Osteocyte (in vitro differentiated cells): ENCODE data around the gene PARD3B. TPM values are rescaled to one million over a fixed set of nuclear protein-coding genes. Genes with fewer than 3 reads are reported as not detected.
A peak's percentile ranks its signal among the peaks of the same experiment; 100 is the strongest.

ENCODE experiments used
- DNase-seq: peaks from one replicate; pipeline ENCODE4 v3.0.0; 2021; ENCODE audit warnings: mixed read lengths; ENCODE audit not compliant: unreplicated experiment; ENCODE audit errors: extremely low spot score
- H3K27ac Mint-ChIP-seq: one replicate; pipeline ENCODE4 v1.8.0; 2021; ENCODE audit warnings: mild to moderate bottlenecking, mixed read lengths; ENCODE audit not compliant: unreplicated experiment
- H3K27me3 Mint-ChIP-seq: one replicate; pipeline ENCODE4 v1.8.0; 2021; ENCODE audit warnings: mixed read lengths; ENCODE audit not compliant: unreplicated experiment
- H3K36me3 Mint-ChIP-seq: one replicate; pipeline ENCODE4 v1.8.0; 2021; ENCODE audit warnings: mixed read lengths; ENCODE audit not compliant: unreplicated experiment
- H3K4me1 Mint-ChIP-seq: one replicate; pipeline ENCODE4 v1.8.0; 2021; ENCODE audit warnings: mixed read lengths; ENCODE audit not compliant: unreplicated experiment
- H3K4me3 Mint-ChIP-seq: one replicate; pipeline ENCODE4 v1.8.0; 2021; ENCODE audit warnings: mild to moderate bottlenecking, moderate library complexity, mixed read lengths; ENCODE audit not compliant: unreplicated experiment
- H3K9me3 Mint-ChIP-seq: one replicate; pipeline ENCODE4 v1.8.0; 2021; ENCODE audit warnings: mixed read lengths; ENCODE audit not compliant: unreplicated experiment
- total RNA-seq: library from RNA; stranded (reverse); gene quantifications from 2 replicates; pipeline ENCODE4 v1.2.1, GENCODE V29; 2021
- TF ChIP-seq, protein P1 (sequence below): fragments of 200-600 bp; sonication (generic); IDR thresholded peaks from 2 replicates; pipeline ENCODE4 v1.5.0; 2021; ENCODE audit warnings: antibody characterized with exemption, mild to moderate bottlenecking, moderate library complexity

Gene PARD3B
- total RNA-seq, 1 donor from 2014 or later = 26.7 TPM

DNA sequence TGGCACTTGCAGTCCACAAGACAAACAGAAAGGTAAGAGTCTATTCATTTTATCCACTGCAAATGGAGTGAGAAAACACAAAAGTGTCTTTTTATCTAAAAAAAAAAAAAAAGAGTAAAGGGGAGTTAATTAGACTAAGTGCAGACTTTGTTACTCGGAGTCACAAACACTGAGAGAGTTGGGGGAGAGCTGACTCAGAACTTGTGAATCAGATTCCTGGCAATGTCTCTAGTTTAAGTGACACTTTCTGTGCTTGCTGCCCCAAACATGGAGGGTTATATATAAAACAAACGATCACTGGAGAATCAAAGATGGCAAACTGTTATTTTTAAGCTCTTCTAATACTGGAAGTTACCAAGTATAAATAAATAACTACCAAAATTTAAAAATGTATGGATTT lies 631.3 kb downstream of the PARD3B start:
- TF ChIP-seq, protein P1, sequence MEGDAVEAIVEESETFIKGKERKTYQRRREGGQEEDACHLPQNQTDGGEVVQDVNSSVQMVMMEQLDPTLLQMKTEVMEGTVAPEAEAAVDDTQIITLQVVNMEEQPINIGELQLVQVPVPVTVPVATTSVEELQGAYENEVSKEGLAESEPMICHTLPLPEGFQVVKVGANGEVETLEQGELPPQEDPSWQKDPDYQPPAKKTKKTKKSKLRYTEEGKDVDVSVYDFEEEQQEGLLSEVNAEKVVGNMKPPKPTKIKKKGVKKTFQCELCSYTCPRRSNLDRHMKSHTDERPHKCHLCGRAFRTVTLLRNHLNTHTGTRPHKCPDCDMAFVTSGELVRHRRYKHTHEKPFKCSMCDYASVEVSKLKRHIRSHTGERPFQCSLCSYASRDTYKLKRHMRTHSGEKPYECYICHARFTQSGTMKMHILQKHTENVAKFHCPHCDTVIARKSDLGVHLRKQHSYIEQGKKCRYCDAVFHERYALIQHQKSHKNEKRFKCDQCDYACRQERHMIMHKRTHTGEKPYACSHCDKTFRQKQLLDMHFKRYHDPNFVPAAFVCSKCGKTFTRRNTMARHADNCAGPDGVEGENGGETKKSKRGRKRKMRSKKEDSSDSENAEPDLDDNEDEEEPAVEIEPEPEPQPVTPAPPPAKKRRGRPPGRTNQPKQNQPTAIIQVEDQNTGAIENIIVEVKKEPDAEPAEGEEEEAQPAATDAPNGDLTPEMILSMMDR = no peak
- no peaks in the 10 kb centered on the region for H3K9me3 Mint-ChIP-seq
- no peak for DNase-seq
- H3K36me3 Mint-ChIP-seq = peaks cover 2% of the 10 kb centered on the region
- H3K27me3 Mint-ChIP-seq = no peaks in the 10 kb centered on the region
- H3K4me1 Mint-ChIP-seq = peaks cover 41% of the 10 kb centered on the region
- H3K27ac Mint-ChIP-seq = no peak overlapping the region
- no peak overlapping the region for H3K4me3 Mint-ChIP-seq

DNA sequence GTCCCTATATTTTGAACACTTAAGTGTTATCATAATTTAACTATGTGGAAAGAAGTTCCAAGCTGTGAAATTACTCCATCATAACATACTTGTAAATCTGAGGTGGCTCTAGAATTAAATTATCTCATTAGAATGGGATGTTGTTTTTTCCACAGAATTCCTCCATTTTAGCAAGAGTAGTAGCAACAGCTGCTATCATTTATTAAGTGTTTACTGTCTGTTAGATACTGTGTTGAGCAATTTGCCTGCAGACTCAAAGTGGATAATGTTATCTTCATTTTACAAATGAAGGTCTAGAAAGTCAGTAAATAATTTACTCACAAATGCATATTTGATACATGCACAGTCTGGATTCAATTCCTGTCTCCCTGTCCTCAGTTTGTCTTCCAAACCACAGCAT lies 632.3 kb downstream of the PARD3B start:
- no peaks in the 10 kb centered on the region for H3K9me3 Mint-ChIP-seq
- peaks cover 44% of the 10 kb centered on the region for H3K4me1 Mint-ChIP-seq
- peaks cover 3% of the 10 kb centered on the region for H3K36me3 Mint-ChIP-seq
- H3K27me3 Mint-ChIP-seq = no peaks in the 10 kb centered on the region
- TF ChIP-seq, protein P1 = no peak
- no peak for DNase-seq
- no peak overlapping the region for H3K27ac Mint-ChIP-seq
- no peak overlapping the region for H3K4me3 Mint-ChIP-seq

DNA sequence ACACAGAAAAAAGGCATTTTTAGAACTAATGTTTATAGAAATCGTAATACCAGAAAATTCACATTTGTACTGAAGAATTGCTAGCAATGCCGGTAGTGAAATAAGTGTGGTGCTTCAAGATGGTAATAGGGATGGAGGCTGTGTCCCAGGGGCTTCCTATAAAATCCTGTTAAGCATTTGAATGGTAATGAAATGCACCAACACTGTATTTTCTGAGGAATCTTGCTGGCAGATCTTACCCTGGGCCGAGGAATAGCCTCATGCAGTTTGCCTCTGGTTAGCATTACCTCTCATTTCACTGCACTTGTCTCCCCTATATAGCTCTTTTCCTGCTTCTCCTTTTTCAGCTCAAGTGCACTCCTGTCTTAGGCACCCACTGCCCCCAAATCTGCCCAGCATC lies 635.5 kb downstream of the PARD3B start:
- Mint-ChIP-seq H3K9me3 (no peaks in the 10 kb centered on the region), H3K36me3 (peaks cover 3% of the 10 kb centered on the region), H3K4me3 (no peak overlapping the region), H3K27me3 (no peaks in the 10 kb centered on the region), H3K4me1 (peaks cover 34% of the 10 kb centered on the region), H3K27ac (peak overlapping the region; percentile 83)
- DNase-seq = no peak
- TF ChIP-seq, protein P1 = no peak

DNA sequence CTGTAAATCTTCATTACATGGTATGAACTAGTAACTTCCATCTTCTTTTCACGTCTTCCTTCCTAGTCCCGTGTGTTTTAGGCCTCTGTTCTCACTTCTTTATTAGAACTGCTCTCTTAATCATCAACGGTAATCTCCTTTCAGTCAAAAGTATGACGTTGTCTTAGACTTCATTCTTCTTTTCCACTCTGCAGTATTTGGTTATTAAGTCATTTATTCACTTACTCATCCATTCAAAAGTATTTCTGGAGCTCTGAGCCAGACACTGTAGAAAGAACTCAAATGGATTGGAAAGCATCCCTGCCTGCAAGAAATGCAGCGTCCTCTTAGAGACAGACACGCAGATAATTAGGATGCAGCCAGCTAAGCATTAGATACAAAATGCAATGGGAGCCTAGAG lies 642.5 kb downstream of the PARD3B start:
- TF ChIP-seq, protein P1 = no peak
- Mint-ChIP-seq H3K27ac (no peak overlapping the region), H3K4me1 (no peaks in the 10 kb centered on the region), H3K27me3 (no peaks in the 10 kb centered on the region), H3K9me3 (no peaks in the 10 kb centered on the region), H3K36me3 (no peaks in the 10 kb centered on the region), H3K4me3 (no peak overlapping the region)
- DNase-seq = no peak

DNA sequence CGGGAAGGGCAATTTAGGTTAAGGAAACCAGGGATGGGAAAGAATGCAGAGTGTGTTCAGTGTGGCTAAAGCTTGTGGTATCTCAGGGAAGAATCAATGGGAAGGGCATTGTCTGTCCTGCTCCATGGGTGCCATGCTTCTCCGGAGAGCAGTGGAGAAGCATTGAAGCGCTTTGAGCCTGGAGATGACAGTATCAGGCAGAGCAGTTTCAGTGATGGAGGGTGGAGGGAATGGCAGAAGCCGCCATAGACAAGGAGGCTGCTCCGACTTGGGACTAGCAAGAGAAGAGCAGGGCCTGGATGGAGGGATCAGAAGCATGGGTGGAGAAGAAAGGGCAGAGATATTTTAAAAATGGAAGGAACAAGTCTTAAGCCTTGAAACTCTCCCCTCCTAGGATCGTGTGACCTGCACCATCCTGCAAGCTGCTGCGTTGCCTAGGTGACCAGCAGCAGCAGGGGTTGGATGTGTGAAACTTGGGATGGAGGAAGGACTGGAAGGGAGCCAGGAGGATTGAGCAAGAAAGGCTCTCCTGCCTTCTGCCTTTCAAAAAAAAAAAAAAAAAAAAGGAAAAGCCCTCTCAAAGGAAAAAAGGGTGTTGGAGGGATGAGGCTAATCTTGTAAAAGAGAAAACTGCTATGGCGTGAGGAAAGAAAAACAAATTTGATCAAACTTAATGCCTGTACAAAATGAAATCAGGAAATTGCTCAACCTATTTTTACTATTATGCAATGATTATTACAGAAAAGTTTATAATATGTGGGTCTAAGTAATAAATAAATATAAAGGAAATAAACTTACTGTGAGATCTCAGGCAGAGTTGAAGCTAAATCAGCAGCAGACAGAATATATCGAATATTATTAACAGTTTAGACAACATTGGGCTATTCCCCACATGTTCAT lies 643.2 kb downstream of the PARD3B start:
- DNase-seq = no peak
- no peaks in the 10 kb centered on the region for H3K4me1 Mint-ChIP-seq
- TF ChIP-seq, protein P1 = no peak

More for the DNA sequence above, 643.2 kb downstream of the PARD3B start:
- Mint-ChIP-seq H3K9me3 (no peaks in the 10 kb centered on the region), H3K36me3 (peaks cover 2% of the 10 kb centered on the region), H3K27me3 (no peaks in the 10 kb centered on the region), H3K27ac (no peak overlapping the region), H3K4me3 (no peak overlapping the region)
